DMS 273 (cell line): Measurements from ENCODE around the gene HMGB1.

Experiments
- DNase-seq: peaks from one replicate; lab custom pipeline; 2025; ENCODE audit not compliant: unreplicated experiment; lab: John Stamatoyannopoulos, UW

HMGB1 gene

GRCh38 chr13:30406779-30407416, 58.8 kb downstream of the HMGB1 start:
- DNase-seq: no peak
